ENCODE measurements around the gene KIRREL3.

GRCh38 chr11:126403022-126403581, 597.5 kb downstream of the KIRREL3 start:
- TF ChIP-seq MAFK (IDR thresholded peaks at IDR 0.05; ENCODE audit: low read depth, low read length) (no peak), CTCF (conservative IDR thresholded peaks at IDR 0.05; ENCODE audit: low read depth, low read length) (no peak), SMC3 (IDR thresholded peaks at IDR 0.05; ENCODE audit: low read depth, low read length) (no peak), USF2 (IDR thresholded peaks at IDR 0.05; ENCODE audit: low read depth, low read length) (no peak), POLR2A (IDR thresholded peaks at IDR 0.05; ENCODE audit: low read depth, low read length) (no peak), RCOR1 (IDR thresholded peaks at IDR 0.05; ENCODE audit: insufficient replicate concordance, low read length) (no peak), FOS (IDR thresholded peaks at IDR 0.05; ENCODE audit: low read depth, low read length) (no peak), BHLHE40 (IDR thresholded peaks at IDR 0.05; ENCODE audit: low read depth, low read length) (no peak), MXI1 (IDR thresholded peaks at IDR 0.05; ENCODE audit: borderline replicate concordance, low read depth, low read length) (no peak), RAD21 (IDR thresholded peaks at IDR 0.05; ENCODE audit: low read length) (no peak), CEBPB (IDR thresholded peaks at IDR 0.05; ENCODE audit: low read depth, low read length) (no peak), CHD1 (IDR thresholded peaks at IDR 0.05; ENCODE audit: low read depth, low read length) (no peak), RFX5 (IDR thresholded peaks at IDR 0.05; ENCODE audit: low read depth, low read length) (no peak)
- TF ChIP-seq, protein P1, sequence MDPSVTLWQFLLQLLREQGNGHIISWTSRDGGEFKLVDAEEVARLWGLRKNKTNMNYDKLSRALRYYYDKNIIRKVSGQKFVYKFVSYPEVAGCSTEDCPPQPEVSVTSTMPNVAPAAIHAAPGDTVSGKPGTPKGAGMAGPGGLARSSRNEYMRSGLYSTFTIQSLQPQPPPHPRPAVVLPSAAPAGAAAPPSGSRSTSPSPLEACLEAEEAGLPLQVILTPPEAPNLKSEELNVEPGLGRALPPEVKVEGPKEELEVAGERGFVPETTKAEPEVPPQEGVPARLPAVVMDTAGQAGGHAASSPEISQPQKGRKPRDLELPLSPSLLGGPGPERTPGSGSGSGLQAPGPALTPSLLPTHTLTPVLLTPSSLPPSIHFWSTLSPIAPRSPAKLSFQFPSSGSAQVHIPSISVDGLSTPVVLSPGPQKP (IDR thresholded peaks at IDR 0.05; ENCODE audit: borderline replicate concordance, low read depth, low read length): no peak

Data from IMR-90 (cell line).